OCI-LY1 (cell line): ENCODE data around the gene RBM45.

Source experiments
- H2AFZ ChIP-seq: fragments of 200-600 bp; sonication (generic), shearing (Covaris generic); 2 replicates; pipeline ENCODE4 v1.6.0; 2014; ENCODE audit warnings: antibody characterized with exemption, mild to moderate bottlenecking, low read length
- H3F3A ChIP-seq: fragments of 200-600 bp; sonication (generic), shearing (Covaris generic); 2 replicates; pipeline ENCODE4 v1.6.0; 2014; ENCODE audit warnings: mild to moderate bottlenecking, antibody characterized with exemption, low read length, moderate library complexity; ENCODE audit not compliant: insufficient read depth
- H3K27ac ChIP-seq: fragments of 200-600 bp; sonication (generic); 2 replicates; pipeline ENCODE4 v1.5.1; 2014; ENCODE audit warnings: low read length, mixed run types, mild to moderate bottlenecking, low read depth; ENCODE audit not compliant: poor library complexity, severe bottlenecking
- H3K27me3 ChIP-seq: fragments of 200-600 bp; sonication (generic); 2 replicates; pipeline ENCODE4 v1.6.0; 2014; ENCODE audit warnings: antibody characterized with exemption, mild to moderate bottlenecking, low read length, moderate library complexity; ENCODE audit not compliant: insufficient read depth
- H3K36me3 ChIP-seq: fragments of 200-600 bp; sonication (generic); 2 replicates; pipeline ENCODE4 v1.6.1; 2014; ENCODE audit warnings: mild to moderate bottlenecking, antibody characterized with exemption, low read length, moderate library complexity, mixed read lengths; ENCODE audit not compliant: insufficient read depth
- H3K4me1 ChIP-seq: fragments of 200-600 bp; sonication (generic); 2 replicates; pipeline ENCODE4 v1.5.1; 2014; ENCODE audit warnings: mild to moderate bottlenecking, low read length, moderate library complexity; ENCODE audit not compliant: insufficient read depth, severe bottlenecking
- H3K4me2 ChIP-seq: fragments of 200-600 bp; sonication (generic), shearing (Covaris generic); 2 replicates; pipeline ENCODE4 v1.6.1; 2014; ENCODE audit warnings: low read length
- H3K4me3 ChIP-seq: fragments of 200-600 bp; sonication (generic); 2 replicates; pipeline ENCODE4 v1.5.1; 2014; ENCODE audit warnings: low read length, low read depth, mild to moderate bottlenecking, mixed read lengths; ENCODE audit not compliant: poor library complexity, severe bottlenecking
- H3K79me2 ChIP-seq: fragments of 200-600 bp; shearing (Covaris generic); 2 replicates; pipeline ENCODE4 v1.6.1; 2016; ENCODE audit warnings: mixed run types, low read length, mixed read lengths; ENCODE audit not compliant: insufficient read depth
- H3K9ac ChIP-seq: fragments of 200-600 bp; sonication (generic), shearing (Covaris generic); 2 replicates; pipeline ENCODE4 v1.6.1; 2014; ENCODE audit warnings: mild to moderate bottlenecking, low read length, mixed read lengths
- H3K9me2 ChIP-seq: fragments of 200-600 bp; sonication (generic), shearing (Covaris generic); 2 replicates; pipeline ENCODE4 v1.6.1; 2014; ENCODE audit warnings: low read depth, mild to moderate bottlenecking, low read length, mixed read lengths
- H3K9me3 ChIP-seq: fragments of 200-600 bp; shearing (Covaris generic); 2 replicates; pipeline ENCODE4 v1.6.1; 2014; ENCODE audit warnings: low read length, mixed read lengths
- H4K20me1 ChIP-seq: fragments of 200-600 bp; sonication (generic), shearing (Covaris generic); 2 replicates; pipeline ENCODE4 v1.6.0; 2016; ENCODE audit warnings: mild to moderate bottlenecking, low read length; ENCODE audit not compliant: insufficient read depth
- CTCF ChIP-seq: fragments of 200-600 bp; sonication (generic), shearing (Covaris generic); IDR thresholded peaks from 2 replicates; pipeline ENCODE4 v1.5.1; 2017; ENCODE audit warnings: mild to moderate bottlenecking, antibody characterized with exemption, low read length, moderate library complexity, mixed read lengths
- EZH2 ChIP-seq: fragments of 200-600 bp; sonication (generic), shearing (Covaris generic); IDR thresholded peaks from 2 replicates; pipeline ENCODE4 v1.8.0; 2017; ENCODE audit warnings: borderline replicate concordance, mixed run types, mild to moderate bottlenecking, antibody characterized with exemption, low read length, moderate library complexity, mixed read lengths

The RBM45 gene

GRCh38 chr2:178142274-178143065 is 30.2 kb downstream of the RBM45 start:
- Histone ChIP-seq H3K27ac (no peak overlapping the region), H3K79me2 (no peaks in the 10 kb centered on the region), H3K9ac (no peak overlapping the region), H3K9me2 (no peaks in the 10 kb centered on the region), H2AFZ (no peak overlapping the region), H3K4me3 (no peak overlapping the region), H3F3A (no peaks in the 10 kb centered on the region), H4K20me1 (no peaks in the 10 kb centered on the region), H3K27me3 (no peaks in the 10 kb centered on the region), H3K4me1 (no peaks in the 10 kb centered on the region), H3K36me3 (no peaks in the 10 kb centered on the region), H3K9me3 (no peaks in the 10 kb centered on the region), H3K4me2 (no peak overlapping the region)
- TF ChIP-seq CTCF (no peak), EZH2 (no peak)

GRCh38 chr2:178143481-178143880 is 31.2 kb downstream of the RBM45 start:
- Histone ChIP-seq H3K4me2 (no peak overlapping the region), H3K4me3 (no peak overlapping the region), H3K79me2 (no peaks in the 10 kb centered on the region), H3K36me3 (no peaks in the 10 kb centered on the region), H3K9ac (no peak overlapping the region), H3F3A (no peaks in the 10 kb centered on the region), H2AFZ (no peak overlapping the region), H3K9me3 (no peaks in the 10 kb centered on the region), H4K20me1 (no peaks in the 10 kb centered on the region), H3K27me3 (no peaks in the 10 kb centered on the region), H3K9me2 (no peaks in the 10 kb centered on the region), H3K27ac (no peak overlapping the region), H3K4me1 (no peaks in the 10 kb centered on the region)
- no peak for TF ChIP-seq CTCF
- no peak for TF ChIP-seq EZH2

- H3K4me3 ChIP-seq = no peak overlapping the region
- TF ChIP-seq CTCF (no peak), EZH2 (no peak)
- H3K4me2 ChIP-seq = no peak overlapping the region
- no peaks in the 10 kb centered on the region for H3K9me2 ChIP-seq
- no peak overlapping the region for H3K9ac ChIP-seq
- no peaks in the 10 kb centered on the region for H3K27me3 ChIP-seq
- H3K4me1 ChIP-seq = no peaks in the 10 kb centered on the region
- no peak overlapping the region for H3K27ac ChIP-seq
- H3K9me3 ChIP-seq = no peaks in the 10 kb centered on the region
- no peaks in the 10 kb centered on the region for H3F3A ChIP-seq
- H4K20me1 ChIP-seq = no peaks in the 10 kb centered on the region
- H2AFZ ChIP-seq = no peak overlapping the region
- H3K79me2 ChIP-seq = no peaks in the 10 kb centered on the region
- H3K36me3 ChIP-seq = no peaks in the 10 kb centered on the region
These were observed 39.8 kb downstream of the RBM45 start for GRCh38 chr2:178152033-178152432.
